ENCODE measurements around the gene RSPH10B2. TPM values are rescaled to one million over a fixed set of nuclear protein-coding genes. Genes with fewer than 3 reads are reported as not detected.

RSPH10B2 gene
- 0.05 TPM in 1 of 2 replicates, not detected in the other for total RNA-seq

DNA sequence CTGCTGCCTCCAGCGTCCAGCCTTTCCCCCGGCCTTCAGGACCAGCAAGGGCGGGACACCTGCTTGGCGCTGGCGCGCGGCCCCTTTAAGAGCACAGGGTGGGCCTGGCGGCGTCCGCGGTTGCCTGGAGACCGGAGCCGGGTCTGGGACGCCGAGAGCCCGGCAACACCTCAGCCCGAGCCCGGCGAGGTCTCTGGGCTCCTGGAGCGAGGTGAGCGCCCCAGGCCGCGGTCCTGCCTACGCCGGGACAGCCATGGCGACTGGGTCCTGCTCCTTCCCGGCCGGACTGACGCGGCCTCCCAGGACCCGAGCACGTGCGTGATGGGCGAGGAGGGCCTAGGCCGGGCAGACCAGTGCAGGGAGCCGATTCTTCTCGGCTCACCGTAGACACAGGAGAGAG, at the start of gene RSPH10B2:
RSPH10B2 (plus strand) TSS at position 140 of the 400 bp plus-strand sequence. CDS start 3,575 bp downstream, outside the sequence.

DNA sequence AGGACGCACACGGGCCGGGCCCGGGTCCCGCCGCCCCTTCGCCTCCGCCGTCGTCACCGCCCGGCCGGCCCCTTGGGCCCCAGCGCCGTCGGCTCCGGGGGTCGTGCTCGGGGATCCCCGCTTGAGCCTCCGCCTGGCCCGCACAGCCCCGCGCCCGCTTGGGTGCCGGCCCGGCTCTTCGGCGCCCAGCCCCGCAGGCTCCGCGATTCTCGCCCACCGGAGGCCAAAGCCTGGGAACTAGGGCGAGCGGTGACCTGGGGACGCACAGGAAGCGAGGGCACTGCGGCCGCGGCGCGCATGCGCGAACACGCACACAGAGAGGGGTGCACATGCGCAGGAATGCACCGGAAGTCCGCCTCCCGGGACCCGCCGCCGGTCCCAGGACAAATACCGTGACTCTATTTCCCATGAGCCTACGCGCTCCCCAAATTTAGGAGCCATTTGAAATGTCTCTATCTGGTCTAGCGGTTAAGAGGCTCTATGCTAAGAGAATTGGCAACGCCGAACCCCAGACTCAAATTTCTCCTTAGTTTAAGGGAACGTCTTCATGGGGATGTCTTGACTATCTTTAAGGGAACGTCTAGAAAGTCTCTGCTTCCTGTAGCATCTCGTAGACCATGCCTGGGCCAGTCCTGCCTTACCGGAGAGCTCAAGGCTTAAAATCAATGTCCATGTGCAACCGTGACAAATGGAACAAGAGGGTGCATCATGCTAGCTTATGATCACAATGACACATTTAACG, 47.1 kb upstream of the RSPH10B2 start, which contains the start of gene ZNF12:
ZNF12 (minus strand) TSS at position 282 of the 742 bp plus-strand sequence. CDS start 1,774 bp downstream, outside the sequence.

DNA sequence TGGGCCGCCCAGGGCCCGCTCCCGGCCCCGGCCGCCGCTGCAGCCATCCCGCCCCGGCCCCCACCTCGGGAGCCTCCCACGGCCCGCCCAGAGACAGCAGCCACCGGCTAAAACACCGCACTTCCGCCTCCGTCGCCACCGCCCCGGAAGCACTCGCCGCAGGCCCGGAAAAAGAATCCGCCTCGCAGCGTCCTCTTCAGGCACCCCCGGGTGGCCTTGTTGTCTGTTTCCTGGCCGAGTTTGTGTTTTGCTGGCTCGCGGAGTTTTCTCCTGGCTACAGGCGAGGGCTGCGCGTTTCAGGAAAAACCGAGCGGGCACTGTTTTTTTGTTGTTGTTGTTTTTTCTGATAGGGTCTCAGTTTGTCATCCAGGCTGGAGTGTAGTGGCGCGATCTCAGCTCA, 72.2 kb downstream of the RSPH10B2 start, which contains the start of gene CCZ1B:
CCZ1B (minus strand) TSS at position 125 of the 400 bp plus-strand sequence; CDS start at position 47, 78 bp downstream.

Other genes with a start within 250 kb of the RSPH10B2 start
- gene GRID2IP, start 202.6 kb upstream of the RSPH10B2 start, total RNA-seq = not detected in 2 replicates
- 28.7 and 35.9 TPM in 2 replicates for gene ZDHHC4, start 176.6 kb upstream of the RSPH10B2 start, total RNA-seq
- gene INTS15, start 164.1 kb upstream of the RSPH10B2 start, total RNA-seq = 20.4 and 24.4 TPM in 2 replicates
- 0.07 and 0.10 TPM in 2 replicates for gene ZNF853, start 138.5 kb upstream of the RSPH10B2 start, total RNA-seq
- gene ZNF316, start 116.8 kb upstream of the RSPH10B2 start, total RNA-seq = 9.4 TPM in 2 replicates
- gene ZNF12, start 47.2 kb upstream of the RSPH10B2 start, total RNA-seq = 6.4 TPM in 2 replicates
- gene CCZ1B, start 72.2 kb downstream of the RSPH10B2 start, total RNA-seq = 11.1 and 29.3 TPM in 2 replicates

Measured in mammary microvascular endothelial cell (primary cell).